NT2/D1 (cell line): ENCODE measurements around the gene ANO9.

ENCODE experiments used
- YY1 ChIP-seq: IDR thresholded peaks from 2 replicates; pipeline ENCODE4 v1.6.1; 2011; ENCODE audit not compliant: insufficient read length, insufficient read depth
- ZNF274 ChIP-seq: IDR thresholded peaks from 2 replicates; pipeline ENCODE4 v1.6.1; 2011; ENCODE audit warnings: mild to moderate bottlenecking, low read depth, low read length

DNA sequence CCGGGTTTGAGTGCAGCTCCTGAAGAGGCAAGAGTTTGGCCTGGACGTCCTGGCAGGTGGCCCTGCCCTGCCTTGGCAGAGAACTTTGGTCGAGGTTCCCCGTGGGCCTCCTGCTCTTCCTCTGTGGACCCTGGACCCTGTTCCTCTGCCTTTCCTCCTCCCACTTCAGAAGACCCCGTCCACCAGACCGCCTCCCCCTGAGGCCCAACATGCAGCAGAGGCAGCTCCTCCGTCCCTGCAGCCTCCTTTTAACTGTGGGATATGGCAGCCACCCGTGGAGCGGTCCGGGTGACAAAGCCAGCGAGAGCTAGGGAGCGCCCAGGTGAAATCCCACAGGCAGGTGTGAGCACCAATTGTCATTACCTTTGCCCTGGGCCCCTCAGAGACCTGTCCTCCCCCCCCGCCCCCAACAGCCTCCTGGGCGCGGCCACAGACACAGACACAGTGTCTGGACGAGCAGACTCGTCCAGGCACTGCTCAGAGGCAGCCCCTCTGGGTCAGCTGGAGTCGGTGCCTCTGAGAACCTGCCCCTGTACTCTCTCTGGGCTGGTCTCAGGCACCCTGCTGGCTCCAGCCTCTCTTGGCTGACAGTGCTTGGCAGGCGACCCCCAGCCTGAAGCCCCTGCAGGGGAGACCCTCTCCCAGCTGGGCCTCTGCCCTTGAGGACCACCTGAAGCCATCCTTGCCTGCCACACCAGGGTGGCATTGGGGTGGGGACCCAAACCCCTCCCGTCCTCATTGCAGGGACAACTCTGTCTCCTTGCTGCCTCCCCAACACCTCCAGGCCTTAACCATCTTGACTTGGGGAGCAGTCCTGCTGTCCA is 4.2 kb upstream of the ANO9 start:
- TF ChIP-seq YY1 (no peak), ZNF274 (no peak)
